NCI-H2196 (cell line): Measurements from ENCODE around the gene ZDHHC14.
"Not testable (repeated sequence)": the region's sequence is repeated elsewhere in the genome, so short reads cannot be mapped to it uniquely, and the experiment has no call there.

Source experiments
- DNase-seq: peaks from one replicate; lab custom pipeline; 2025; ENCODE audit not compliant: unreplicated experiment; lab: John Stamatoyannopoulos, UW

ZDHHC14 gene

GRCh38 chr6:157708239-157708638 lies 327.2 kb downstream of the ZDHHC14 start:
- no peak for DNase-seq

GRCh38 chr6:157708933-157709332 lies 327.9 kb downstream of the ZDHHC14 start:
- DNase-seq = no peak

- DNase-seq = no peak
Measured at GRCh38 chr6:157709555-157709954, 328.6 kb downstream of the ZDHHC14 start.

GRCh38 chr6:157710604-157711003 lies 329.6 kb downstream of the ZDHHC14 start:
- no peak for DNase-seq

- no peak for DNase-seq
Measured at GRCh38 chr6:157711060-157711459, 330.1 kb downstream of the ZDHHC14 start.

- DNase-seq = no peak
Measured at GRCh38 chr6:157712585-157713295, 331.8 kb downstream of the ZDHHC14 start.

- no peak for DNase-seq
Measured at GRCh38 chr6:157713451-157714152, 332.6 kb downstream of the ZDHHC14 start.

GRCh38 chr6:157714153-157714490 lies 333.1 kb downstream of the ZDHHC14 start:
- DNase-seq = no peak

- DNase-seq = no peak
Measured at GRCh38 chr6:157715728-157716164, 334.8 kb downstream of the ZDHHC14 start.

GRCh38 chr6:157716251-157716995 lies 335.4 kb downstream of the ZDHHC14 start:
- DNase-seq = no peak

- no peak for DNase-seq
Measured at GRCh38 chr6:157717340-157717748, 336.4 kb downstream of the ZDHHC14 start.

GRCh38 chr6:157718503-157719187 lies 337.7 kb downstream of the ZDHHC14 start:
- DNase-seq = no peak

GRCh38 chr6:157720964-157721363 lies 340.0 kb downstream of the ZDHHC14 start:
- DNase-seq = not testable (repeated sequence)

GRCh38 chr6:157721426-157721825 lies 340.4 kb downstream of the ZDHHC14 start:
- DNase-seq = no peak

GRCh38 chr6:157721830-157722229 lies 340.8 kb downstream of the ZDHHC14 start:
- no peak for DNase-seq

- no peak for DNase-seq
Measured at GRCh38 chr6:157723376-157723775, 342.4 kb downstream of the ZDHHC14 start.

- DNase-seq = no peak
Measured at GRCh38 chr6:157724138-157724820, 343.3 kb downstream of the ZDHHC14 start.

- DNase-seq = no peak
Measured at GRCh38 chr6:157724960-157725741, 344.2 kb downstream of the ZDHHC14 start.

GRCh38 chr6:157725836-157726235 lies 344.8 kb downstream of the ZDHHC14 start:
- DNase-seq = no peak
